HL-60 (cell line): ENCODE measurements around the gene ENTHD1.
"Not testable (repeated sequence)": the region's sequence is repeated elsewhere in the genome, so short reads cannot be mapped to it uniquely, and the experiment has no call there.

Experiments used
- GABPA ChIP-seq: IDR thresholded peaks from 2 replicates; pipeline ENCODE4 v1.6.1; 2012; ENCODE audit warnings: low read depth
- POLR2AphosphoS5 ChIP-seq: IDR thresholded peaks from 2 replicates; pipeline ENCODE4 v1.6.1; 2012; ENCODE audit warnings: low read depth
- TF ChIP-seq, protein P1 (sequence below): IDR thresholded peaks from one replicate; pipeline ENCODE4 v1.5.1; 2011; ENCODE audit warnings: low read length, control low read depth, inconsistent platforms; ENCODE audit not compliant: insufficient read depth
- TF ChIP-seq, protein P2 (sequence below): IDR thresholded peaks from 2 replicates; pipeline ENCODE4 v1.6.1; 2012; ENCODE audit warnings: low read depth; ENCODE audit not compliant: insufficient replicate concordance

DNA sequence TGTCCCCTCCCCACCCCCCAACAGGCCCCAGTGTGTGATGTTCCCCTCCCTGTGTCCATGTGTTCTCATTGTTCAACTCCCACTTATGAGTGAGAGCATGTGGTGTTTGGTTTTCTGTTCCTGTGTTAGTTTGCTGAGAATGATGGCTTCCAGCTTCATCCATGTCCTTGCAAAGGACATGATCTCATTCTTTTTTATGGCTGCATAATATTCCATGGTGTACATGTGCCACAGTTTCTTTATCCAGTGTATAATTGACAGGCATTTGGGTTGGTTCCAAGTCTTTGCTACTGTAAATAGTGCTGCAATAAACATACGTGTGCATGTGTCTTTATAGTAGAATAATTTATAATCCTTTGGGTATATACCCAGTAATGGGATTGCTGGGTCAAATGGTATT is 159.5 kb downstream of the ENTHD1 start:
- TF ChIP-seq, protein P1, sequence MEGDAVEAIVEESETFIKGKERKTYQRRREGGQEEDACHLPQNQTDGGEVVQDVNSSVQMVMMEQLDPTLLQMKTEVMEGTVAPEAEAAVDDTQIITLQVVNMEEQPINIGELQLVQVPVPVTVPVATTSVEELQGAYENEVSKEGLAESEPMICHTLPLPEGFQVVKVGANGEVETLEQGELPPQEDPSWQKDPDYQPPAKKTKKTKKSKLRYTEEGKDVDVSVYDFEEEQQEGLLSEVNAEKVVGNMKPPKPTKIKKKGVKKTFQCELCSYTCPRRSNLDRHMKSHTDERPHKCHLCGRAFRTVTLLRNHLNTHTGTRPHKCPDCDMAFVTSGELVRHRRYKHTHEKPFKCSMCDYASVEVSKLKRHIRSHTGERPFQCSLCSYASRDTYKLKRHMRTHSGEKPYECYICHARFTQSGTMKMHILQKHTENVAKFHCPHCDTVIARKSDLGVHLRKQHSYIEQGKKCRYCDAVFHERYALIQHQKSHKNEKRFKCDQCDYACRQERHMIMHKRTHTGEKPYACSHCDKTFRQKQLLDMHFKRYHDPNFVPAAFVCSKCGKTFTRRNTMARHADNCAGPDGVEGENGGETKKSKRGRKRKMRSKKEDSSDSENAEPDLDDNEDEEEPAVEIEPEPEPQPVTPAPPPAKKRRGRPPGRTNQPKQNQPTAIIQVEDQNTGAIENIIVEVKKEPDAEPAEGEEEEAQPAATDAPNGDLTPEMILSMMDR: not testable (repeated sequence)
- TF ChIP-seq, protein P2, sequence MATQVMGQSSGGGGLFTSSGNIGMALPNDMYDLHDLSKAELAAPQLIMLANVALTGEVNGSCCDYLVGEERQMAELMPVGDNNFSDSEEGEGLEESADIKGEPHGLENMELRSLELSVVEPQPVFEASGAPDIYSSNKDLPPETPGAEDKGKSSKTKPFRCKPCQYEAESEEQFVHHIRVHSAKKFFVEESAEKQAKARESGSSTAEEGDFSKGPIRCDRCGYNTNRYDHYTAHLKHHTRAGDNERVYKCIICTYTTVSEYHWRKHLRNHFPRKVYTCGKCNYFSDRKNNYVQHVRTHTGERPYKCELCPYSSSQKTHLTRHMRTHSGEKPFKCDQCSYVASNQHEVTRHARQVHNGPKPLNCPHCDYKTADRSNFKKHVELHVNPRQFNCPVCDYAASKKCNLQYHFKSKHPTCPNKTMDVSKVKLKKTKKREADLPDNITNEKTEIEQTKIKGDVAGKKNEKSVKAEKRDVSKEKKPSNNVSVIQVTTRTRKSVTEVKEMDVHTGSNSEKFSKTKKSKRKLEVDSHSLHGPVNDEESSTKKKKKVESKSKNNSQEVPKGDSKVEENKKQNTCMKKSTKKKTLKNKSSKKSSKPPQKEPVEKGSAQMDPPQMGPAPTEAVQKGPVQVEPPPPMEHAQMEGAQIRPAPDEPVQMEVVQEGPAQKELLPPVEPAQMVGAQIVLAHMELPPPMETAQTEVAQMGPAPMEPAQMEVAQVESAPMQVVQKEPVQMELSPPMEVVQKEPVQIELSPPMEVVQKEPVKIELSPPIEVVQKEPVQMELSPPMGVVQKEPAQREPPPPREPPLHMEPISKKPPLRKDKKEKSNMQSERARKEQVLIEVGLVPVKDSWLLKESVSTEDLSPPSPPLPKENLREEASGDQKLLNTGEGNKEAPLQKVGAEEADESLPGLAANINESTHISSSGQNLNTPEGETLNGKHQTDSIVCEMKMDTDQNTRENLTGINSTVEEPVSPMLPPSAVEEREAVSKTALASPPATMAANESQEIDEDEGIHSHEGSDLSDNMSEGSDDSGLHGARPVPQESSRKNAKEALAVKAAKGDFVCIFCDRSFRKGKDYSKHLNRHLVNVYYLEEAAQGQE: not testable (repeated sequence)
- TF ChIP-seq GABPA, POLR2AphosphoS5: not testable (repeated sequence)
